ENCODE results near the gene HS6ST2. TPM values are rescaled to one million over a fixed set of nuclear protein-coding genes. Genes with fewer than 3 reads are reported as not detected.

The HS6ST2 gene
- total RNA-seq, 1 donor from 2014 or later = not detected

DNA sequence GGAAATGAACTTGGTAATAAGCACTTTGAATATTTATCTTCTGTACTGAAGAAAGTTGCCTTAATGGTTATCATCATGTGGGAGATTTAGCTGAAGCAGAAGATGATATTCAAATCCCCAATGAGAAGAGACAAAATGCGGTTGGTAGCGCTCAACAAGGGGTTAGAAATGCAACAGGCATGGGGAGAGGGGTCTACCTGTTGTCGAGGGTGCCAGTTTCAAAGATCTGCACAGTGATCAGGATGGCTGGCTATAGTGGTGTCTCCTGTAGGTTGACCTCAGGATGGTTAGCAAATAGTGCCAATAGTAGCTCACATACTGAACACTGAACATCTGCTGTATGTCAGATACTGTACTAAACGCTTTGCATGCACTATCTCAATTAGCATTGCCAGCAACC, 7.0 kb upstream of the HS6ST2 start:
- intact Hi-C loops (cut with DNase I) = no loop called here
- no peaks in the 10 kb centered on the region for H3K4me1 ChIP-seq
- H3K27me3 ChIP-seq = no peaks in the 10 kb centered on the region
- DNase-seq (ENCODE audit: low spot score in 2 of 2) = no peak
- no peak overlapping the region for H3K4me3 ChIP-seq
- TF ChIP-seq, protein P1, sequence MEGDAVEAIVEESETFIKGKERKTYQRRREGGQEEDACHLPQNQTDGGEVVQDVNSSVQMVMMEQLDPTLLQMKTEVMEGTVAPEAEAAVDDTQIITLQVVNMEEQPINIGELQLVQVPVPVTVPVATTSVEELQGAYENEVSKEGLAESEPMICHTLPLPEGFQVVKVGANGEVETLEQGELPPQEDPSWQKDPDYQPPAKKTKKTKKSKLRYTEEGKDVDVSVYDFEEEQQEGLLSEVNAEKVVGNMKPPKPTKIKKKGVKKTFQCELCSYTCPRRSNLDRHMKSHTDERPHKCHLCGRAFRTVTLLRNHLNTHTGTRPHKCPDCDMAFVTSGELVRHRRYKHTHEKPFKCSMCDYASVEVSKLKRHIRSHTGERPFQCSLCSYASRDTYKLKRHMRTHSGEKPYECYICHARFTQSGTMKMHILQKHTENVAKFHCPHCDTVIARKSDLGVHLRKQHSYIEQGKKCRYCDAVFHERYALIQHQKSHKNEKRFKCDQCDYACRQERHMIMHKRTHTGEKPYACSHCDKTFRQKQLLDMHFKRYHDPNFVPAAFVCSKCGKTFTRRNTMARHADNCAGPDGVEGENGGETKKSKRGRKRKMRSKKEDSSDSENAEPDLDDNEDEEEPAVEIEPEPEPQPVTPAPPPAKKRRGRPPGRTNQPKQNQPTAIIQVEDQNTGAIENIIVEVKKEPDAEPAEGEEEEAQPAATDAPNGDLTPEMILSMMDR (IDR thresholded peaks at IDR 0.05) = no peak
- H3K9me3 ChIP-seq = no peaks in the 10 kb centered on the region
- no peaks in the 10 kb centered on the region for H3K36me3 ChIP-seq
- H3K27ac ChIP-seq = no peak overlapping the region

DNA sequence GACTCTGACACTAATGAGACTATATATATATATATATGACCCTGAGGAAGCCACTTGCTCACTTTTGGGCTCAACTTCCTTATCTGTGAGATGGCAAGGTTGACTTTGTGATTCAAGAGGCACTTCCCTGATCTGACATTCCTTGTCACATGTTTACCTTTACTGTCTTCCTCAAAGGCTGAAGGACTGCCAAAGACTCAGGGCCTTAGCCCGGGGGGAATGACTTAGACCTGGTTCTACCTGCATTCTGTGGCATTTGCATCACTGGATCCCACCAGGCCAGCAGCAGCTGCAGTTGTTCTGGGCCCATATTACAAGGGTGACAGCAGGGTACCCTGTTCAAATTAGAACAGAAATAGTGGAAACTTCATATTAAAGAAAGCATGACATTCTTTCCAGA, 3.1 kb upstream of the HS6ST2 start:
- Histone ChIP-seq H3K27ac (no peak overlapping the region), H3K36me3 (no peaks in the 10 kb centered on the region), H3K27me3 (no peaks in the 10 kb centered on the region), H3K4me1 (no peaks in the 10 kb centered on the region), H3K4me3 (no peak overlapping the region), H3K9me3 (no peaks in the 10 kb centered on the region)
- DNase-seq (ENCODE audit: low spot score in 2 of 2) = no peak
- TF ChIP-seq, protein P1 (IDR thresholded peaks at IDR 0.05) = no peak
- intact Hi-C loops (cut with DNase I) = no loop called here

DNA sequence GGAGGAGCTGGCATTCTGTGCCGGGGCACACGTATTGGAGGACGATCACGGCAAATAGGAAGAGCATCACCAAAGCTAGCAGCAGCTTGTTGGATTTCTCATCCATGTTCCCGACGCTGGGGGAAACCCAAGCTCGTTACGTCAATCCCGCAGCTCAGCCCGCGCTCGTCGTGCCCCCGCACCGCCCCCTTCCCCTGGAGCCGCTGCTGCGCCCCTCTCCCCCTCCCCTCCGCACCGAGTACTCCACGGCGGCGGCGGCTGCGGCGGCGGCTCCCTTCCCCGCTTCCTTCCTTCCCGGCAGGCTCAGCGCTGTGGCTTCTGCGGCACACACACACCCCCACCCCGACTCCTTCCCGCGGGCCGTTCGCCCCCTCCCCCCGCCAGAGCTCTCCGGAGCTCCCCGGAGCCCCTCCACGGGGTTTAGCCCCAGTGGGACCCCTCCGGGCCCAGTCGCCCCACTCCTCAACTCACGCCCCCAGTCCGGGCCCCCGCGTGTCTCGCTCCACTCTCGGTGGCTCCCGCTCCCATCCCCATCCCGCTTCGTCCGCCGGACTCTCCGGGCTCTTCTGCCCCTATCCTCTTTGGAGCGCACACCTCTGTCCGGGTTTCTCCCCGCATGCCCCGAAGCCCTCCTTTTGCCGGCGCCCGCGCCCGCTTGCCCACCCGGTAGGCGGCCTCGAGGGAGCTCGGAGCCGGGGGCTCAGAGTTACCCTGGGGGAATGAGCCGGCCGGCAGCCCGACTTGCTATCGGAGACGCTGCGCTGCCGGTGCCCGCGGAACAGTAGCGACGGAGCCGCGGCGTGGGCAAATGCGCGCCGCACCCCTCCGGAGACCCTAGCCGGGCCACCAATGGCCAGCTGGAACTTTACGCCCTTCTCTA, 978 bp downstream of the HS6ST2 start:
- no peak overlapping the region for H3K27ac ChIP-seq
- intact Hi-C loops (cut with DNase I) = no loop called here
- DNase-seq (ENCODE audit: low spot score in 2 of 2) = no peak

DNA sequence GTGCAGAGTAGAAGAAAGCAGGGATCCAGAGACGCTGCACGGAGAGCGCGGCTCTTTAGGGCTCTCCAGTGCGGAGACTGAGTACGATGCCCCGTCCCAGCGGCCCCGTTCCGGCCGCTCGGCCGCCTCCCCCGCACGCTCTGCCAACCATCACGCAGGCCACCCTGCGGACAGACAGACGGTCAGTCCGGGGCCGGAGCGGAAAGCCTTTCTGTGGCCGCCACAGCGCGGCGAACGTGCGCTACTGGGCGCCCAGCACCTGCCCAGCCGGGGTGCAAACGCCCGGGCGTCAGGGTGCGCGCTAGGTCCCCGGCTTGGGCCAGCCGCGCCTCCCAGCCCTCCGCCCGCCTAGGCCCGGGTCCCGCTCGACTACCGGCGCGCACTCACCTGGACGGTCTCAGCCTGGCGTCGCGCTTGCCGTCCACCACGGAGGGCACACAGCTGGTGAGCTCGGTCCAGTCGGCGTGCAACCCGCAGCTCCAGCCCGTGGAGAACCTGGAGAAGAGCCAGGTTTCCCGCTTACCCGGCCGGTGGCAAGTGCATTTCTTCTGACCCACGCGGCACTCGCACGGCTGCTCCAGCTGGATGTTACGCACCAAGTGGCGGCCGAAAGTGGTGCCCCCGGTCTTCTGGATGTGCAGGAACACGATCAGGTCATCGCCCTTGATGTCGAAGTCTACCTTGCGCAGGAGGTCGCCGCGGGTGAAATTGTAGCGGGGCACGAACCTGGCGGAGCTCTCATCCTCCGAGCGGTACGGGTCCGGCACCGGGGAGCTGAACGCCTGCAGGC, 1.8 kb downstream of the HS6ST2 start:
- no peak overlapping the region for H3K27ac ChIP-seq
- intact Hi-C loops (cut with DNase I) = no loop called here

More for the DNA sequence above, 978 bp downstream of the HS6ST2 start:
- TF ChIP-seq, protein P1 (IDR thresholded peaks at IDR 0.05) = no peak
- no peaks in the 10 kb centered on the region for H3K27me3 ChIP-seq
- H3K4me1 ChIP-seq = no peaks in the 10 kb centered on the region
- H3K36me3 ChIP-seq = no peaks in the 10 kb centered on the region
- no peaks in the 10 kb centered on the region for H3K9me3 ChIP-seq
- peak overlapping the region; percentile 32 to 65 for H3K4me3 ChIP-seq

DNA sequence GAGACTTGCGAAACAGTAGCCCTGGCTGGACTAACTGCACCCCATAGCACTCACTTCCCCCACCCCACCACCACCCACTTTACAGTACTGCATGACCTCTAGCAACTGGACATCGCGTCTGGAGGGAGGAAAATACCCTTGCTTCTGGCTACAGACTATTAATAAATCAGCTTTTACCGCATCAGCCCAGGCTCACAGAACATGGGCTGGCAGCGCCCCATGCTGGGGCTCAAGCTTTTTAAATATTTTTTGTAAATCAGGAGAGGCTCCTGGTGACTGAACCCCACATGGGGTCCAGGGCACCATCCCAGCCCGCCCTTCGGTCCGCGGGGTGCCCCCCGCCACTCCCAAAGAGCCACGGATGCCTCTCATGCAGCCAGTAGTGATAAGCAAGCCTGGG, 2.7 kb downstream of the HS6ST2 start:
- no peaks in the 10 kb centered on the region for H3K4me1 ChIP-seq
- TF ChIP-seq, protein P1 (IDR thresholded peaks at IDR 0.05) = no peak
- H3K36me3 ChIP-seq = no peaks in the 10 kb centered on the region
- H3K27ac ChIP-seq = no peak overlapping the region
- no peaks in the 10 kb centered on the region for H3K9me3 ChIP-seq
- intact Hi-C loops (cut with DNase I) = no loop called here
- peak overlapping the region in 1 of 2 donors; percentile 65 for H3K4me3 ChIP-seq
- no peak for DNase-seq (ENCODE audit: low spot score in 2 of 2)
- no peaks in the 10 kb centered on the region for H3K27me3 ChIP-seq

More for the DNA sequence above, 1.8 kb downstream of the HS6ST2 start:
- Histone ChIP-seq H3K4me1 (no peaks in the 10 kb centered on the region), H3K27me3 (no peaks in the 10 kb centered on the region), H3K4me3 (peak overlapping the region; percentile 32 to 65), H3K36me3 (no peaks in the 10 kb centered on the region), H3K9me3 (no peaks in the 10 kb centered on the region)
- no peak for DNase-seq (ENCODE audit: low spot score in 2 of 2)
- TF ChIP-seq, protein P1 (IDR thresholded peaks at IDR 0.05) = no peak

Measured in ascending aorta (tissue), 2 donors.